Gastrocnemius medialis (tissue), 4 donors: Measurements from ENCODE around the gene OR2A25.

ENCODE experiments used
- CTCF ChIP-seq, 5 experiments: fragments of 450-650 bp in 3 of 5; fragments of 200-600 bp in 2 of 5; sonication (generic) in 2 of 5; IDR thresholded peaks in 4 of 5; conservative IDR thresholded peaks in 1 of 5; 1 replicate in 4 of 5; 2 replicates in 1 of 5; pipeline ENCODE4 v1.5.1; 2016 to 2019; ENCODE audit warnings: antibody characterized with exemption in 5 of 5, mild to moderate bottlenecking in 3 of 5, moderate library complexity in 3 of 5
- POLR2A ChIP-seq, 2 donors: fragments of 450-650 bp; IDR thresholded peaks; one replicate each; pipeline ENCODE4 v1.6.1; 2017; ENCODE audit warnings: antibody characterized with exemption in 2 of 2, mild to moderate bottlenecking in 2 of 2, moderate library complexity in 2 of 2

DNA sequence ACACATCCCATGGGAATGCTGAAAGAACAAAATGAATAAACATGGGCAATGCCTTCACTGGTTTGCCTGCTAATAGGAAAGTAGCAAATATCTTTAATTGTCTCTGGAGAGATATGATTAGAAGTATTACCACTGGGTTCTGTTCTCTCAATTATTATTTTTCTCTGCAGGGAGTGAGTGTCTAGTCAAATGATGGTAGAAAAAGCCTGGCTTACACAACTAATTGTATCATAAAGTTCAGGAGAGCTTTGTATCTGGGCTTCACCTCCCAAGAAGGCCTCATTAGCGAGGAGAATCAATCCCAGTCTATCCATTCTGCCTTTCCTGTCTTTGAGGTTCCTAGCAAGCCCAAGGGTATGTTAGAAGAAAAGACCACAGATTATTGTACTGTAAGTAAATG, 53.3 kb downstream of the OR2A25 start, which contains the start of gene OR2A14:
- no peak for TF ChIP-seq CTCF (IDR thresholded peaks at IDR 0.05 in 4 of 5, conservative IDR thresholded peaks at IDR 0.05 in 1 of 5)
- no peak for TF ChIP-seq POLR2A (IDR thresholded peaks at IDR 0.05)
